Globus pallidus (tissue), 1 donor: ENCODE results near the gene MLLT3.

Experiments
- DNase-seq: peaks from one replicate; pipeline ENCODE4 v3.0.0-alpha.2; 2015; ENCODE audit warnings: low spot score

The MLLT3 gene

DNA sequence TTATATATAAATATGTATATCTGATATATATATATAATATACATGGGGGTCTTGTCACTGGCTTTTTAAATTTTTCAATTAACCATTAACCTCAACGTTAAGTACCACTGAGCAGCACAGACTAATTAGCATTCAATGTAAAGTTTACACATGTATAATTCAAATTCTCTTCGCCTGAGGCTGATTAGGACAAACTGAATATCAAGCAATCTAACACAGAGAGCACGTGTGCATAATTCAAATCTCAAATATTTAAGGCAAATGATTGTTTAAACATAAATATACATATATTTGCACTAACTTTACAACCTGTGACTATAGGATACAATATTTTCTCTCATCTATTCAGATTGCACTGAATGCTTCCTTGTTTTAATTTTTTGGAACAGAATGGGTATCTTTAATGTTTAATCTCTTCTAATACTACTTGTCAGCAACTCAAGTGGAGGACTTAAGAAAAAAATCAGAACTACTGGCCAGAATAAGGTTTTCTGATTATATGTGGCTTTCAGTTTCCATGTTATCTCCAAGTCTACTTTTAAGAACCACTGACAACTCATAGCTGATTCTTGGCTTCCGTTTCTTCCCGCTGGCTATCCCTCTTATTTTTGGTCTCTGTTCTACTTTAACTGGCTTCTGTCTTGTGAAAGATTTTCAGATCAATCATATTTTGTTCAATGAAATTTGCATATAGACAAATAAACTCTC, 204.8 kb downstream of the MLLT3 start:
- DNase-seq = no peak

DNA sequence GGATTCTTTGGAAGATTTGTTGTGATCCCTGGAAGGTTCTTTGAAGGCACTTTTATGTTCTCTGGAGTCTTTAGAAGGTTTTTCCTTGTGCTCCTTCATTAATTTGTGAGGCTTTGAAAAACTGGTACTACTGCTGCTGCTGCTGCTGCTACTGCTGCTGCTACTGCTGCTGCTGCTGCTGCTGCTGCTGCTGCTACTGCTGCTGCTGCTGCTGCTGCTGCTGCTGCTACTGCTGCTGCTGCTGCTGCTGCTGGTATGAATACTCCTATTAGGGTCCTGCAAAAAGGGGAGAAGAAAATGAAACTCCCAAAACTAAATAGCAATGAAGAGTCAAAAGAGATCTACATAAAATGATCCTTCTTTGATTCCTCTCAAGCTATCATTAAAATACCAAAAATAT, 208.1 kb downstream of the MLLT3 start:
- DNase-seq = no peak

DNA sequence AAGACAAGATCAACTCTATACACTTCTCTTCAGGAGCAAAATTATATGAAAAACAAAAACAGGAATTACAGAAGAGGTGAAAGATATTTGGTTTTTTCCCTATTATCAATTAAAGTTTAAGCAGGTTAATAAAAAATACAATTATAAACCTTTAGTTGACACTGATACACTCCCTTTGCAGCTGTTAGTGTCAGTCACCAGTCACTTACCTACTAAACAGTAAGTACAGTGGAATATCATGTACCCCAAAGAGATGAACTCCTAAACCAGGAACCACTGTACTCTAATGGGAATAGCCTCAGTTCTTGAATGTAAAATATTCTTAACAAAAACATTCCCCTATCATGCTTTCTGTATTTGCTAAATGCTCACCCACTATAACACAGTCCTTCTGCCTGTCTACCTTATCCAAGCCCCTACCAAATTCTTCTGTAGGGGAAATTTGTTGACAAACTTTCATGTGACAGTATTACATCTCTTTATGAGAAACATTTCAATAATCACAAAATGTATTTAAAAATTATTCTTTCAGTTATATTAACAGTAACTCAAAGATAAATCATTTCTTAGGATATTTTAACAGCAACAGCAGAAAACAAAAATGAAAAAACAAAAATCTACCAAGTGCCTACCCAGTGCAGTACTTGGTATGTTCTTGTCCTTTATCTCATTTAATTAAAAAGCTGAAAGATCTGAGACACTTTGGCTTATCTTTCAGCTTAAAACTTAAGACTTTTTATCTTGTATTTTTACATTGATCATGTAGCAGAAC, 212.8 kb downstream of the MLLT3 start:
- DNase-seq = no peak

DNA sequence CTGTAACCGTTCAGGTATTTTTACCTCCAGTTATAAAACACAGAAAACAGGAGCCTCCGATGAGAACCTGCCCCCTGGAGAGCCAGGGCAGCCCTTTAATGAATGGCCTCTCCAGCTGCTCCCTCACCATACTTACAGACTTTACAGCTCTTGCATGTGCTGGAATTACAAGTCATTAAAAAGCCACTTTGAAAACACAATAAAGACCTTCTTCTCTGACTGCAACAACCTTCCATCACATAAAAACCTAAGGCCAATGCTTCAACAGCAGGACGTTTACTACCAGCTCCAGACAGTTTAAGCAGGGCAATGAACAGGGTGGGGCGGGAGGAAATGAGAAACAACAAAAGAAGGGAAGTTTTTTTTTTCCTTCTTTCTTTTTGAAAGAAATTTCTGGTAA, 213.8 kb downstream of the MLLT3 start:
- no peak for DNase-seq

DNA sequence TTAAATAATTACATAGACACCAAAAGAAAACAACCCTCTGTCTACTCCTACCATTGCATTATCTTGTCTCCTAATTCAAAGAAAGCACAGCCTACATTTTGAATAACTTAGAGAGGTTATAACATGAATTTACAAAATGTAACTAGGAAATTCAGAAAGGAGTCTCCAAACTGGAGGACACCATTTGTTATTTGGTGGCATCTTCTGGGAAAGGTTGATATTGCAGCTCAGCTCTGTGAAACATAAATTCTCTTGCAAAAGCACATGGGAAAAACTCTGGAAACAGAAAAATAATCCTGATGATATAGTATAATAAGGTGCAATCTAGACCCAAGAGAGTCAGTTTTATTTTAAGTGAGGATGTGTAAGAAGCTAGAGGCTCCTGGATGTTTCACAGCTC, 215.3 kb downstream of the MLLT3 start:
- no peak for DNase-seq

DNA sequence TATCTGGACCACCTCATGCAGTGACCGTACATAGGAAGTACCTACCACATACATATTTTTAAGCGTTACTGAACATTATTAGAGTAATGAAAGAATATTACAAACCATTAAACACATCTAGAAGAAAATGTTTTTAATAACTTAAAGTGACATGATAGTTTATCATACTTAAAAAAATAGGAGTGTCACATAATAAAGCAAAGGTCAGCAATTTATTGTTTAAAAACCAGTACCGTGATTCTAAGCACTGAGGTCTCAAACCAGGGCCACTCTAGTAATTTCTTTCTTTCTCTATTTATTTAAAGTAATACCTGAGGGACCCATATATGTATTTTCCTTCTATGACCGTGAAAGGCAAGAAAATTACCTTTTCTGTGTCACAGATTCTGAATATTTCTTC, 216.0 kb downstream of the MLLT3 start:
- DNase-seq = no peak

DNA sequence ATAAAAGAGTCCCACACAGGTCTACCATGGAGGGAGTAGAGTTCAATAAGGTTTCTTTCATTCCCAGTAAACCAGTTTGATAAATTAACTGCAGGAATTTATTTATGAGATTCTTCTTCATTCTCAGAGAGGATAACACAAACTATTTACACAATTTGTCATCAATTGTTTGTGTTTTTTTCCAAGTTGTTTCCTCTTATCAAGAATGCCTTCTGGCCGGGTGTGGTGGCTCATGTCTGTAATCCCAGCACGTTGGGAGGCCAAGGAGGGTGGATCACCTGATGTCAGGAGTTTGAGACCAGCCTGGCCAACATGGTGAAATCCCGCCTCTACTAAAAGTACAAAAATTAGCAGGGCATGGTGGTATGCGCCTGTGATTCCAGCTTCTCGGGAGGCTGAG, 216.7 kb downstream of the MLLT3 start:
- no peak for DNase-seq

DNA sequence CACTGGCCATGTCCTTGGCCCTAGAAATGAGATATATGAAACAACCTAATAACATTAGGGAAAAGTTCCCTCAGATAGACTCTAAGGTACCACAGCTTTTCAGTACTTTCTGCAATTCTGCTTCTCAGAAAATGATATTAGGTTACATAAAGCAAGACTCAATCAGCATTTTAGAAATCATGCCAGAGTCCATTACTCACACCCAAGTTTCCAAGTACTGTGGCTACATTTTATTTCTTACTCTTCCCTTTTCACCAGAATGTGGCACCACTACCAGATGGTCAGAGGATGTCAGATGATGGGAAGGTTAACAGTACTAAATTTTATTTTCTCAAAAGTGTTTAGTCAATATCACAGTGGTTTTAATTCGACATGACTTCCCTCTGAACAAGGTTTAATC, 217.2 kb downstream of the MLLT3 start:
- no peak for DNase-seq

DNA sequence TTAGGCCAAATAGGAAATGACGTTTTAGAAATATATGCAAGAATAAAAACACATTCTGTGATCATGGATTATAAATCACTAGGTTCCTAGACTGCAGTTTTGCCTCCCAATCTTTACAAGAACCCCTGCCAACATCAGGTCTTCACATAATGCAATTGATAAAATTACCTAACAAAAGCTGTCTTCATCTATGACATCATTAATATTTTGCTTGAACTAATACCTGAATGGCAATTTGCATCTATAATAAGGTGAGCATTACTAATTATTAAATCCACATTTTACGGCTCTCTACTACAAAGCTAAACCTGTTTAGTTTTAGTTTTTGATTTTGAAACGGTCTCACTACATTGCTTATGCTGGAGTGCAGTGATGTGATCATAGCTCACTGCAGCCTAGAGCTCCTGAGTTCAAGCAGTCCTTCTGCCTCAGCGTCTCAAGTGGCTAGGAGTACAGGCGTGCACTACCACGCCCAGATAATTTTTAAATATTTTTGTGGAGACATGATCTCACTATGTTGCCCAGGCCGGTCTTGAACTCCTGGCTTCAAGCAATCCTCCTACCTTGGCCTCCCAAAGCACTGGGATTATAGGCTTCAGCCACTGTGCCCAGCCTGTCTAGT, 218.0 kb downstream of the MLLT3 start:
- DNase-seq = no peak

DNA sequence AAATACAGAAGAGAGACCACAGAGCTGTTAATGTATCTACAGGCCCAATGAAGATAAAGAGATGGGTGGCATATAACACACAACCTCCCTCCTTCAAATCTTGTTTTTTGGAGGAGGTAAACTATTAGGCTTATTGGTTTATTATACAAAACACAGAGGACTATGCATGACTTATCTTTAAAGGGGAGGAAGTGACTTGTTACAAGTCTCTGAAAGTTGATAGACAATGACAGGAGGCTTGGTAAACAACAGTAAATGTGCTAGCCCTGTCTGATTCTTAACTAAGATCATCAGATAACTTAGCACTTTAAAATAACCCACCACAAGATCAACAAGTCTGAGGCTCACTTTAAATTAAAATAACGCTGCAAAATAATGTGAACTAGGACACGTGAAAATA, 219.0 kb downstream of the MLLT3 start:
- DNase-seq = no peak

DNA sequence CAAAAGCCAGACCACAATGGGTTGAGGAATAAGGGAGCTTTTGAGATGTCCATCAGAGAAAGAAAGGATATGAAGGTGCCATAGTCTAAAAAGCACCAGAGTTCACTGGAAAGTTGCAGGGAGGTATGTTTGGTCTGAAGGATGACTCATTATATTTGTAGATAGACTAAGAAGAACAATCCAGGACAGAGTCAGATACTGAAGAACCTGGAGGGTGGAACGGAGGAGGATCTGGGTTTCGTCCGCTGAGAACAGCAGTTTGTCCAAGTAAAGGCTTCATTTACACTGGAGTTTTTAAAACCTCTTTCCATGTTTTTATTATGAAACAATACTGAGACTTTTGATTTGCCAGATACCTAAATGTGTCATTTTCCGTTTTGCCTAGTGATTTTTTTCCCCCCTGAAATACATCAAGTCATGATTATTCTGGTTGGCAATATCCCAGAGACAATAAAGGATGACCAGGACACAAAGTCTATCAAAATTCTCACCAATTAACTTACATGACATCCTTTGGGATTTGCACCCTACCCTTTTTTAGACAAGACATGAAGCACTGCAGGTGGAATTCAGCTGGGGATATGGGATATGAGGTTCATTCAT, 219.9 kb downstream of the MLLT3 start:
- no peak for DNase-seq

DNA sequence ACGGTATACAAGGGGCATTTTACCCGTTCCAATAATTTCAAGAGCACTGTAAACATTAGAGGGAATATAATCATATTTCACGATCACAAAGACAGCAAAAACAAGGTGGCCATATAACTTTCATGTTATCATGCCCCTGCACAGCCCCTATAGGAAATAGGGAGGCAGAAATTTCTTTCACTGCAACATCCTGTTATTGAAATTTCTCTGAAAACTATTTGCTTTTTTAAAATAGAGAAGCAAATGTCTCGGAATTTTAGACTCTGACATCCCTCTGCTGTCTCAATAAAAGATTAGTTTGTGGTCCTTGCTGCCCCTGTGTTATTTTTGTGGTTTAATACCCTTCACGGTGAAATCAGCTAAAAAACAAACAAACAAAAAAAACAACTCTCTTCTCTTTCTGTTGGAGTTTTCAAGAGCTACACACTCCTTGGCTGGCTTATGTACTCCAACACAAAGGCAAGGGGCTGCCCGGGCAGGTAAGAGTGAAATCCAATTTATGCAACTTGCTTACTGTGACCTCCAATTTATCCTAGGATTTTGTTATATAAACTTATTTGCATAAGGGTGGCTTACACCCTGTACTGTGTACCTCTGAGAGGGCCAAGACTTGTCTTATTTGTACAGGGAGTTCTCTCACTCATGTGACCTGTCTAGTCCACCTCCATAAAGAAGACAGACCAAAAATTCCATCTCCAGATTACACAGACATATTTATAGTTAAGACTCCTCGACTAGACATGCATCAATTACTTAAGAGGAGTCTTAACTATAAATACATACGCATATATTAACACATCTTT, 223.6 kb downstream of the MLLT3 start:
- no peak for DNase-seq

DNA sequence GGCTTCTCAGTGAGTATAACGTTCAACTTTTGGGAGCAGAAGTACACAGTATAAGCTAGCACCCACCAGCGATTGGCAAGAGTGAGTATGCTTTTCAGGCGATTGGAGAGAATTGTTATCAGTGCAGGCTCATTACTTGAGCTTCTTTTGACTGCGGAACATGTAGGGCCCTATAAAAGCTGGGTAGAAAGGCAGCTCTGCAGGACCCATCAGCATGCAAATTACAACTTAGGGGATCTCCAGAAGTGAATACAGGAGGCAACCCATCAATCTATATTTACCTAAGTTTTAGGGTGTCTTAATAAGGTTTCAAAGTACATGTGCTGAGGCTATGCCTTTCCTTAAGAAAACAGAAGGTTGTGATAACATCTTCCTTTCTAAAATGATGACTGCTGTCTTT, 225.0 kb downstream of the MLLT3 start:
- DNase-seq = no peak

DNA sequence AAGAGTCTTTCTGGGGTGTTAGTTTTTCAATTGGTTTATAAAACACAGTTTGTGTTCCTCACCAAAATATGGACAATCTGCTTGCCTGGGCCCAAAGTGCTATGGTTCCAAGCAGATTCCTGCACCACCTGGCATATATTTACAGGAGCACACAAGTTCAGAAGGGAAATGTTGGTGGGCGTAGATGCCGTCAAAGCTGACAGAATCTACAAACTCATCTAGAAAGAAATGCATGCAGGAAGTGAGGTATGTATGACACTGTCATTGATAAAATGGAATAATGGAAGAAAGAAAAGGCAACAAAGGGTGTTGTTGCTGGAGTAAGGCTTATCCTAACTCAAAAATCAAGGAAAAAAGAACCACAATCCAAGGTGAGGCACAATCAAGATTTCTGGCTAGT, 225.8 kb downstream of the MLLT3 start:
- no peak for DNase-seq

DNA sequence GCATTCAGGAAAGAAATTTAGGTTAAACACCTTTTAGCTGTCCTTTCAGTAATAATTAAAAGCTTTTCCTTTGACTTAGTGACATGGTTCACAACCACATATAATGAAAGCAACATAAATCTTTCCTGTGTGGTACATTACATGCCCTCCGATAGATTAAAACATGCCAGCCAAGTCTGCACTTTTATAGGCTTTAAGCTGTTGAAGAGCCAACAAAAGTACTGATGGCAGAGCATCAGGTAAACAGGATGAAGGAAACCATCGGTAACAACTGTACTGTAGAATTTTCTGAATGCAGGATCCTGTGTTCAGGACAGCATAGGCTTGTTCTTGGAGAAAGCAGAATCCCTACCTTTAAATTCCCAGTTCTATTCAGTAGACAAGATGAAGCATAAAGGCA, 226.6 kb downstream of the MLLT3 start:
- no peak for DNase-seq

DNA sequence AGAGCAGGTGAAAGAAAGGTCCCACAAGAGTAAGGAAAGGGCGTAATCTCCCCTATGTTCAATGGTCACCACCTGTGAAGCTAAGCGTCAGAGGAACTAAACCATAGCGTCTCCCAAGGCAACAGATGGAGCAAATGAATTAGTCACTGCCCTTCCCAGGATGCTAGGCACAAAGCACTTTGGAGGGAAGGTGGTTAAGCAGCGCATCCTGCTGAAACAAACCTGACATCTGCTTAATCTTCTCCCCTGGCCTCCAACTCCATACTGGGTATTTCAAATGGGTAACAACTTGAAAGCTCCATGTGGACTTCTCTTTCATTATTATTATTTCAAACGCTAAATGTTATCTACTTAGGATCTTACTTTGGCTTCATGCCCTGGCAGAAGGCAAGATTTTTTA, 227.3 kb downstream of the MLLT3 start:
- no peak for DNase-seq

DNA sequence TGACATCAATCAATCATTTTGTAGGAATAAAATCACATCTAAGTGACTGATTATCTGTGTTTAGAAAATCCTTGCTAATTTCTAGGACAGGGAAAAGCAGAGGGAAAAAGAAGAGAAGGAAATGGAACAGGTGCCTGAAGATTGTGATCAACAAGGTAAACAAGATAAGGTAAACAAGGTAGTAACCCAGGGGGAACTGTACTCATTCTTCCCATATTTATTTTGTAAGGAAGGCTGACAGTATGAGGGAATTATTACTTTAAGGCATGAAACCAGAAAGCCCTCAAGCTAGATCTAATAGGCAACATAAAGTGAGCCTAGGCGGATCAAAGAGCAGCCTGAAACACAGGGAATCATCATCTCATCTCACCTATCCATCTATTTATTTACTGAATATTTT, 231.1 kb downstream of the MLLT3 start:
- no peak for DNase-seq

DNA sequence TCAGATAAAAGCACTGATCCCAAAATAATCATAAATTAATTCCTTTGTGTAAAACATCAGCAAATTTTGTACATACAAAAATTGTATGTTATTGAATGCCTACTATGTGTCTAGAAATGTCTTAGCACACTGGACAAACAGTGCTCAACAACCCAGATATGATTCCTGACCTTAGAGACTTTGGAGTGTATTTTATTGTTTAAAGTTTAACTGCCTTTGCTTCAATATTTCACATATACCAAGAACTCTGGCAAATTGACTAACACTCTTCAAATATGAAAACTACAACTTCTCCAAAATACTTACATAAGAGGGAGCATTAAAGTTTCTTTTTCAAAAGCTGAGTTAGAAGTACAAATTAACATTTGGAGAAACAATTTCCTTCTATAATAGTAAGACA, 231.9 kb downstream of the MLLT3 start:
- no peak for DNase-seq

DNA sequence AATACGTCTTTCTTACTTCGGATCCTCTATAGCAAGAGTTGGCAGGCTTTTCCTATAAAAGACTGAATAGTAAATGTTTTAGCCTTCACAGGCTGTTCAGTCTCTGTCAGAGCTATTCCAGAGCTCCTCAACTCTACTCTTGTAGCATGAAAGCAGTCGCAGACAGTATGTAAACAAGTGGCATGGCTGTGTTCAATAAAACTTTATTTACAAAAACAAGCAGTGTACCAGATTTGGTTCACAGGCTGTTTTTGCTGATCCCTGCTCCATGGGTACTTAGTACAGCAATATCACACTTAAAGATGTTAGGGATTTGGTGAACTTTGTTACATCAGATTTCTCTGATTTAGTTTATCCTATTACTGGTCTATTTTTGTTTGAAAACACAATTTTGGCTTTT, 235.2 kb downstream of the MLLT3 start:
- DNase-seq = no peak

DNA sequence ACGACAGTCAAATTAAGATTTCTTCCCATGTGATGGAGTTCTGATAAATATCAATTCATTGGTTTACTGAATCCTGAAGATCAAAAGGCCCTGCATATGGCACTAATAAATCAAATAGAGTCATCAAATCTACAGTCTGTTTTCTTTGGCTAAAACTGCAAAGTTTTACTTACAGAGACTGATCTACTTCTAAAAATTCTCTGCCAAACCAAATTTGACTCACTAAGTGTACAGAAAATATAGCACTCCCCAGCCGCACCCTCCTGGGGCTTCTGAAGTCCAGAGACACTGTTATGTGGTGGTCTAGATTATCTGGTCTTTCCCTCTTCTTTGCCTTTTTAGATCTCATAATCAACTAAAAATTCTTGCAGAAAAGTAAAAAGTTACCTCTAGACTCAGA, 237.7 kb downstream of the MLLT3 start:
- DNase-seq = no peak

DNA sequence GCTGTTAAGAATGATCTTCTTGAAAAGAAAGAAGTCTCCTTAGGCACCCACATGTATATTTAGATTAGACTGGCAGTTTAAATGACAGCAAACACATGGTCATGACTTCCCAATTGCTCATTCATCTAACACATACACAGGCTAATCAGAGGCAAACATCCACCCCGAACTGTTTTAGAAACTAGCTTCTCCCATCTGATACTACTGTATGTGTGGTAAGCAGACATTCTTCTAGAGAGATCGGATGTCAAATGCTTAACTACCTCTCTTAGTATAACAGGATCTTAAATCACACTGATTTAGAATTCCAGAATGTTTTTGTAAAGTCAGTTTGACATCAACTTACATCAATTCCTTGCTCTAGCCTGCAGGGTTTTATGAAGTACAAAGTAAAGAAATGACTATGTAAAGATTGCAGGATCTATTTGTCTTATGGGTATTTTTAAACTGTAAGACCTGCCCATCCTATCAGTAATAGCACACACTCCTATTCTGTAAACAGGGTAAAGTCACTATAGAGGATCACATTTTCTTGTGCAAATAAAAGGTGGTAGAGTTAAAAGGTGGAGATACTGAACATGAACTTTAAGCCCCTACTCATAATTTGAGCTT, 239.7 kb downstream of the MLLT3 start:
- DNase-seq = no peak

DNA sequence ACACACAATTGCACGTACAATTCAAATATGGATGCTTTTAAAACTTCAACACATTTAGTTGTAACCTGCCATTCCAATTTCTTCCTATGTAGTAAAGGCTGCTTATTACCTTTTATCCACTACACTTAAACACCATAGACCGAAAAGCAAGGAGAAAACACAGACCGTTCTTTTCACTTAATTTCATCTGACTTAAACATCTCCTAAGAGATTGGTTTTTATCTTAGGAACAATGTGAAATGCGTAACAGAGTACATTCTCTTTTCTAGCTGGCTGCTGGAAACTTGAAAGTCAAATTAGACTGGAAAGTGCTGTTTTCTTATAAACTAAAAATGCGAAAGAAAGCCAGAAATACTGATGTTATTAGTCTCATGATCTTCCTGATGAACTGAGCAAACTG, 241.8 kb downstream of the MLLT3 start:
- no peak for DNase-seq
